T-helper 2 cell treated with Interferon-gamma antibody and Interleukin-4, amounts not matched to agents 5 μg/mL and 100 μg/mL, for 36 hours (primary cell): Measurements from ENCODE around the gene KIFC3.
A peak's percentile ranks its signal among the peaks of the same experiment; 100 is the strongest.
"Not testable (repeated sequence)": the region's sequence is repeated elsewhere in the genome, so short reads cannot be mapped to it uniquely, and the experiment has no call there.

Source experiments
- DNase-seq: peaks from one replicate; pipeline ENCODE4 v3.0.0; 2021; ENCODE audit warnings: low spot score
- H3K27ac Mint-ChIP-seq: one replicate; pipeline ENCODE4 v1.8.0; 2021; ENCODE audit warnings: mild to moderate bottlenecking, mixed read lengths
- H3K27me3 Mint-ChIP-seq: one replicate; pipeline ENCODE4 v1.8.0; 2021; ENCODE audit warnings: low read depth, mixed read lengths
- H3K36me3 Mint-ChIP-seq: one replicate; pipeline ENCODE4 v1.8.0; 2021; ENCODE audit warnings: low read depth, mixed read lengths
- H3K4me1 Mint-ChIP-seq: one replicate; pipeline ENCODE4 v1.8.0; 2021; ENCODE audit warnings: low read depth, mixed read lengths
- H3K4me3 Mint-ChIP-seq: one replicate; pipeline ENCODE4 v1.8.0; 2022; ENCODE audit warnings: mild to moderate bottlenecking, moderate library complexity, mixed read lengths
- H3K9me3 Mint-ChIP-seq: one replicate; pipeline ENCODE4 v1.8.0; 2021; ENCODE audit warnings: mixed read lengths

KIFC3 gene

DNA sequence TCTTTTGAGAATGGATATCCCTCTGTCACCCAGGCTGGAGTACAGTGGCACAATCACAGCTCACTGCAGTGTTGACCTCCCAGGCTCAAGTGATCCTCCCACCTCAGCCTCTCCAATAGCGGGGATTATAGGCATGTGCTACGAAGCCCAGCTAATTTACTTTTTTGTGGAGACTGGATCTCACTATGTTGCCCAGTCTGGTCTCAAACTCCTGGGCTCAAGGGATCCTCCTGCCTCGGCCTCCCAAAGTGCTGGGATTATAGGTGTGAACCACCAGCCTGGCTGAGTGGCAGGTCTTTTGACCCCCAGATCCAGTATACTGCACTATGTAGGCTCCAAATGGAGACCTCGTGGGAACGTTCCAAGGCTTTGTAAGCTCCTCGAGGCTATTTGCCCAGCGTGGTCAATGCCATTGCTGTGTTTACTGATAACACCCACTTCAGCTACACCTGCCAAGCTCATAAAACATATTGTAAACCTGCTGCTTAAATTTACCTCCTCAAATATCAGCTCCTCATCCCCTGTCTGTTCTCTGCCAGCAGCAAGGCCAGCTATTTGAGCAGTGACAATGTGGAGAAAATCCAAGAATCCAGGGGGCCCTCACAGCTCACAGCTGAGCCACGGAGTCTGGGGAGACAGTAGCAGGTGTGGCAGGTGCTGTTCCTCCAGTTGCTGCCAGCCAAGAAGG is 16.2 kb upstream of the KIFC3 start:
- H3K27ac Mint-ChIP-seq: no peak overlapping the region
- DNase-seq: no peak
- no peaks in the 10 kb centered on the region for H3K36me3 Mint-ChIP-seq
- H3K4me3 Mint-ChIP-seq: no peak overlapping the region
- H3K27me3 Mint-ChIP-seq: peaks cover 12% of the 10 kb centered on the region
- H3K9me3 Mint-ChIP-seq: no peaks in the 10 kb centered on the region
- peaks cover 8% of the 10 kb centered on the region for H3K4me1 Mint-ChIP-seq

GRCh38 chr16:57817680-57818079 is 15.4 kb upstream of the KIFC3 start:
- Mint-ChIP-seq H3K36me3 (no peaks in the 10 kb centered on the region), H3K27ac (no peak overlapping the region), H3K4me3 (no peak overlapping the region), H3K27me3 (peaks cover 8% of the 10 kb centered on the region), H3K9me3 (no peaks in the 10 kb centered on the region), H3K4me1 (peaks cover 8% of the 10 kb centered on the region)
- no peak for DNase-seq

DNA sequence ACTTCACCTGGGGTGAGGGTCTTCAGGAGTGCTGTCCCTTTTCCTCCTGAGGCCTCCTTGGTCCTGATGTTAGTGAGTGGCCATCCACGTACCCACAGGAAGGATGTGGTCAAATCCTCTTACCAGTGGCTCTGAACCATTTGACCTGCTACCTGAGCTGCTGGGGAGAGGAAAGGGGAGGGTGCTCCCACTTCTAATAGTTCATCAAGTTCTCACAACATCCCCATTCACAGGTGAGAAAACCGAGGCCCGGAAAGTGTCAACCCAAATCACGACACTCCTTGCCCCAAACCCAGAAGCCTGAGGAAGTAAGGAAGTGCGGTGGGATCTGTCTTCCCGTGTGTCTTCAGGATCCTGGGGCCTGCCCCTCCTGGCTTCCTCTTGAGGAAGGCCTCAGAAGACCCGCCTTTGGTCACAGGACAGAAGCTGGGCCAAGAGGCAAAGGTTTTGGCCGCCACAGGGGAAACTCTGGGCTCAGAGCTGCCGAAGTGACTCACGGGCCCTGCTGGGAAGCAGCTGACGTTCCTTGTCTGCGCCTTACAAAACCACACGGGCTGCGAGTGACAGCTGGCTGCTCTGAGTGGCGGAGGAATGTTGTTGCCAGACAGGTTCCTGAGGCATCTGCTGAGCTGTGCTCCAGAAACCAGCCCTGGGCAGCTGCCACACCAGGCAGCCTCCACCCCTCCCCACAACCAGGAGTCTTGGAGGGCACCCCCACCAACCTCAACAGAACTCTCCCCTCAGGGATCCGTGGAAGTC is 13.9 kb upstream of the KIFC3 start:
- Mint-ChIP-seq H3K27me3 (peaks cover 3% of the 10 kb centered on the region), H3K36me3 (no peaks in the 10 kb centered on the region), H3K9me3 (no peaks in the 10 kb centered on the region), H3K27ac (no peak overlapping the region), H3K4me3 (no peak overlapping the region), H3K4me1 (peaks cover 8% of the 10 kb centered on the region)
- peak; percentile 44 for DNase-seq

DNA sequence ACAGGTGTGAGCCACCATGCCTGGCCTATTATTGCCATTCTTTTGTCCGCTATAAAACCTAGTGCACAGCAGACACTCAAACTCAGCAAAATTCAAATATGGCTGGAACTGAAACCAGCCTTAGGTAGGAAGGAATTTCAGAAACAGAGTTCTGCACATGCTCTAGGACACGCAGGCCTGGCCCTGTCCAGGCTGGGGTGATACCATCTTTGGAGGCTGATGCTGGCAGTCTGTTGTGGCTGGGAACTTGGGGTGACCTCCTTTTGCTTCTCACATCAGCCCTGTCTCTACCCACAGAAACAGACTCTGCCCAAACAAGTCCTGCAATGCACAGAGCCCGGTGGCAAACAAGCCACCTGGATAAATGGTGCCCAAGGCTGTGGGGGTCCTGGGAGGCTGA is 12.6 kb upstream of the KIFC3 start:
- Mint-ChIP-seq H3K9me3 (no peaks in the 10 kb centered on the region), H3K4me1 (peaks cover 20% of the 10 kb centered on the region)

DNA sequence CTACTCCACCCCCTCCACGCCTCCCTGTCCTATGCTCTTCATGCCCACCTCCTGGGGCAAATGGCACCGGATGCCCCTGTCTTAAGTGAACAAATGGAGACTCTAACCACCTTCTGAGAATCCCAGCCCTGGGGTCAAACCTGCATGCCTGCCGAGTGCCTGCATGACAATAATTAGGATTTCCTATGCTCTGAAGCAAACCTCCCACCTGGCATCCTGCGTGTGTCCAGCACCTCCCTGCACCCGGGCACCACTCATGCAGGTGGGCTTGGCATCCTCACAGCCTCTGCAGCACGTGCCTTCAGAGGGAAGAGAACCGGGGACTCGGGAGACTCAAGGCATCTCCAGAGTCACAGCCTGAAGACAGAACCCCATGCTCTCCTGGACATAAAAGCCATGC is 11.2 kb upstream of the KIFC3 start:
- H3K27ac Mint-ChIP-seq: no peak overlapping the region

More for the DNA sequence above, 12.6 kb upstream of the KIFC3 start:
- H3K4me3 Mint-ChIP-seq: no peak overlapping the region
- no peaks in the 10 kb centered on the region for H3K36me3 Mint-ChIP-seq
- no peaks in the 10 kb centered on the region for H3K27me3 Mint-ChIP-seq
- H3K27ac Mint-ChIP-seq: no peak overlapping the region
- DNase-seq: no peak

GRCh38 chr16:57811340-57811739 is 9.0 kb upstream of the KIFC3 start:
- Mint-ChIP-seq H3K27ac (peak overlapping the region; percentile 6), H3K4me1 (peaks cover 28% of the 10 kb centered on the region), H3K27me3 (peaks cover 16% of the 10 kb centered on the region)
- H3K36me3 Mint-ChIP-seq, H3K4me3 Mint-ChIP-seq, H3K9me3 Mint-ChIP-seq, DNase-seq: not testable (repeated sequence)

More for the DNA sequence above, 11.2 kb upstream of the KIFC3 start:
- no peaks in the 10 kb centered on the region for H3K9me3 Mint-ChIP-seq
- peaks cover 2% of the 10 kb centered on the region for H3K27me3 Mint-ChIP-seq
- no peaks in the 10 kb centered on the region for H3K36me3 Mint-ChIP-seq
- peaks cover 28% of the 10 kb centered on the region for H3K4me1 Mint-ChIP-seq
- H3K4me3 Mint-ChIP-seq: no peak overlapping the region
- DNase-seq: no peak

- H3K4me1 Mint-ChIP-seq: peaks cover 23% of the 10 kb centered on the region
- H3K27ac Mint-ChIP-seq: peak overlapping the region; percentile 88
- peak overlapping the region; percentile 67 for H3K4me3 Mint-ChIP-seq
- peak; percentile 85 for DNase-seq
- H3K36me3 Mint-ChIP-seq: no peaks in the 10 kb centered on the region
- no peaks in the 10 kb centered on the region for H3K9me3 Mint-ChIP-seq
- H3K27me3 Mint-ChIP-seq: peaks cover 21% of the 10 kb centered on the region
These were observed 8.1 kb upstream of the KIFC3 start for GRCh38 chr16:57810197-57811031.

GRCh38 chr16:57809276-57810196 is 7.2 kb upstream of the KIFC3 start:
- Mint-ChIP-seq H3K4me1 (peaks cover 23% of the 10 kb centered on the region), H3K36me3 (no peaks in the 10 kb centered on the region), H3K27me3 (peaks cover 22% of the 10 kb centered on the region), H3K4me3 (peak overlapping the region; percentile 67), H3K27ac (peak overlapping the region; percentile 61), H3K9me3 (no peaks in the 10 kb centered on the region)
- no peak for DNase-seq

- Mint-ChIP-seq H3K4me3 (peak overlapping the region; percentile 68), H3K4me1 (peaks cover 23% of the 10 kb centered on the region), H3K36me3 (no peaks in the 10 kb centered on the region), H3K27me3 (peaks cover 28% of the 10 kb centered on the region), H3K27ac (peak overlapping the region; percentile 8), H3K9me3 (no peaks in the 10 kb centered on the region)
- DNase-seq: no peak
These were observed 6.4 kb upstream of the KIFC3 start for GRCh38 chr16:57808589-57809228.

DNA sequence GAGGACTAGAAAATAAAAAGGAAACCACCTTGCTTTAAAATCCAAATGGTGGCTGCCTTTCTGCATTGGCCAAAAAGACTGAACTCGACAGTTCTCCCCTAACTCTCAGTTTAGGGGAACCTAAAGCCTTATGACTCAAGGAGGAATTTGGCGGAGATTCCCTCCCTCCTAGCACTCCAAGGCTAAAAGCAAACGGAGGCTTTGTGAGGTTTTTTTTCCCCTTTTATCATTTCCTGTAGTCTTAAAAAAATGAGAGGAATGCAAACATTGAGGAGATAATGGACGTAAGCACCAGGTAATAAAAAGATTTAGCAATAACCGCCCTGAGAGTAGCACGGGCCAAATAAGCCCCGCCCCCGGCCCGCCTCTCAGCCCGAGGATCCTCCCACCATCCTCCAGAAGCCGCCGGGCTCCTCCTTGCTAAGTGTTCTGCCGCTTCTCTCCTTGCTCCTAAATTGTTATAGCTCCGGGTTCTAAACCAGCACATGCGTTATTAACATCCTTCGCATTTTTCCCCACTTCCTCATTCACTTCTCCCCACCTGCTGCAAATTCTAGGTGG is 5.8 kb upstream of the KIFC3 start:
- Mint-ChIP-seq H3K27me3 (peaks cover 34% of the 10 kb centered on the region), H3K9me3 (no peaks in the 10 kb centered on the region), H3K27ac (no peak overlapping the region), H3K4me1 (peaks cover 23% of the 10 kb centered on the region), H3K4me3 (peak overlapping the region; percentile 68), H3K36me3 (no peaks in the 10 kb centered on the region)
- no peak for DNase-seq

DNA sequence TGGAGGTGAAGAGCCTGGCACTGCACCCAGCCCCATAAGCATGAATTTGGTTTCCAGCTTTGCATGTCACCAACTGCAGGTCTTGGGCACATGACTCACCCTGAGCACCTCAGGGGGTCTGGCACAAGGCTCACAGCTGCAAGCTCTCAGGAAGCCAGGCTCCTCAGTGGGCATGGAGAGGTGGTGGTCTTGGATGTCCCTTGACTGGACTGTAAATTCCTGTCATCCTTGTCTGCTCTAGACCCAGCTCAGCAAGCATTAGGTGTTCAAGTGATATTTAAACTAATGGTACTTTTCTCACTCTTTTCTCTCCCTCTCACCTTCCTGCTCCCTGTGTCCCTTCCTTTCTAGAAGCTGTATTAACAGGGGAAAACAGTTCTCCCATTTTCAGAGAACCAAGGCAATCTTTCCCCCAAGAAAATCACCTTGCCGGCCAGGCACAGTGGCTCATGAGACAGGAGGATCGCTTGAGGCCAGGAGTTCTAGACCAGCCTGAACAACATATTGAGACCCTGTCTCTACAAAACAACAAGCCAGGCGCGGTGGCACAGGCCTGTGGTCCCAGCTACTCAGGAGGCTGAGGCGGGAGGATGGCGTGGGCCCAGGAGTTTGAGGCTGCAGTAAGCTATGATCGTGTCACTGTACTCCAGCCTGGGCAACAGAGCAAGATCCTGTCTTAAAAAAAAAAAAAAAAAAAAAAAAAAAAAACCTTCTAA is 5.1 kb upstream of the KIFC3 start:
- no peak for DNase-seq
- H3K4me3 Mint-ChIP-seq: no peak overlapping the region
- H3K27ac Mint-ChIP-seq: no peak overlapping the region
- no peaks in the 10 kb centered on the region for H3K36me3 Mint-ChIP-seq
- peaks cover 40% of the 10 kb centered on the region for H3K27me3 Mint-ChIP-seq
- peaks cover 28% of the 10 kb centered on the region for H3K4me1 Mint-ChIP-seq
- H3K9me3 Mint-ChIP-seq: no peaks in the 10 kb centered on the region

- no peak for DNase-seq
- H3K27ac Mint-ChIP-seq: no peak overlapping the region
- H3K4me1 Mint-ChIP-seq: peaks cover 24% of the 10 kb centered on the region
- H3K4me3 Mint-ChIP-seq: no peak overlapping the region
- H3K9me3 Mint-ChIP-seq: no peaks in the 10 kb centered on the region
- H3K36me3 Mint-ChIP-seq: no peaks in the 10 kb centered on the region
- H3K27me3 Mint-ChIP-seq: peaks cover 56% of the 10 kb centered on the region
These were observed 2.9 kb upstream of the KIFC3 start for GRCh38 chr16:57805176-57805575.
